WTC11 (cell line): ENCODE results near the gene MTHFS. TPM values are rescaled to one million over a fixed set of nuclear protein-coding genes. Genes with fewer than 3 reads are reported as not detected.

Experiments
- IRF2 ChIP-seq: sonication (generic); formaldehyde crosslinking; IDR thresholded peaks from 2 replicates; pipeline ENCODE4 v1.8.0; 2022; ENCODE audit warnings: low read depth, missing genetic modification reagents, borderline replicate concordance
- JAZF1 ChIP-seq: fragments of 250-450 bp; sonication (Bioruptor Pico); IDR thresholded peaks from 2 replicates; pipeline ENCODE4 v1.9.0; 2021; ENCODE audit warnings: moderate library complexity, mild to moderate bottlenecking, inconsistent platforms
- ZBTB43 ChIP-seq: sonication (generic); formaldehyde crosslinking; IDR thresholded peaks from 2 replicates; pipeline ENCODE4 v1.8.1; 2023; ENCODE audit warnings: mild to moderate bottlenecking, missing genetic modification reagents
- ZNF232 ChIP-seq: sonication (generic); formaldehyde crosslinking; IDR thresholded peaks from 2 replicates; pipeline ENCODE4 v1.8.0; 2022; ENCODE audit warnings: mild to moderate bottlenecking, missing genetic modification reagents
- total RNA-seq: library from RNA; stranded (reverse); gene quantifications from 3 replicates; pipeline ENCODE4 v1.2.3, GENCODE V29; 2021
- TF ChIP-seq, protein P1 (sequence below): fragments of 250-450 bp; sonication (Bioruptor Pico); IDR thresholded peaks from 2 replicates; pipeline ENCODE4 v1.8.0; 2021; ENCODE audit warnings: mild to moderate bottlenecking

Gene MTHFS
- total RNA-seq, 1 experiment from 2014 or later = 24.8 TPM

- TF ChIP-seq IRF2 (no peak), ZNF232 (CRISPR knock-in tag) (no peak), JAZF1 (CRISPR knock-in tag) (no peak), ZBTB43 (CRISPR knock-in tag) (no peak)
- TF ChIP-seq, protein P1, sequence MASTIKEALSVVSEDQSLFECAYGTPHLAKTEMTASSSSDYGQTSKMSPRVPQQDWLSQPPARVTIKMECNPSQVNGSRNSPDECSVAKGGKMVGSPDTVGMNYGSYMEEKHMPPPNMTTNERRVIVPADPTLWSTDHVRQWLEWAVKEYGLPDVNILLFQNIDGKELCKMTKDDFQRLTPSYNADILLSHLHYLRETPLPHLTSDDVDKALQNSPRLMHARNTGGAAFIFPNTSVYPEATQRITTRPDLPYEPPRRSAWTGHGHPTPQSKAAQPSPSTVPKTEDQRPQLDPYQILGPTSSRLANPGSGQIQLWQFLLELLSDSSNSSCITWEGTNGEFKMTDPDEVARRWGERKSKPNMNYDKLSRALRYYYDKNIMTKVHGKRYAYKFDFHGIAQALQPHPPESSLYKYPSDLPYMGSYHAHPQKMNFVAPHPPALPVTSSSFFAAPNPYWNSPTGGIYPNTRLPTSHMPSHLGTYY (CRISPR knock-in tag) = no peak
Observed at GRCh38 chr15:79798311-79798710, 98.5 kb downstream of the MTHFS start (continued).

Other genes with a start within 250 kb of the MTHFS start
- gene BCL2A1, start 74.2 kb upstream of the MTHFS start, total RNA-seq = 0.25 to 0.32 TPM (median 0.28 TPM) in 3 replicates
- gene ZFAND6, start 162.7 kb upstream of the MTHFS start, total RNA-seq = 108 to 119 TPM (median 114 TPM) in 3 replicates